Measurements from ENCODE around the gene PLCXD1.

DNA sequence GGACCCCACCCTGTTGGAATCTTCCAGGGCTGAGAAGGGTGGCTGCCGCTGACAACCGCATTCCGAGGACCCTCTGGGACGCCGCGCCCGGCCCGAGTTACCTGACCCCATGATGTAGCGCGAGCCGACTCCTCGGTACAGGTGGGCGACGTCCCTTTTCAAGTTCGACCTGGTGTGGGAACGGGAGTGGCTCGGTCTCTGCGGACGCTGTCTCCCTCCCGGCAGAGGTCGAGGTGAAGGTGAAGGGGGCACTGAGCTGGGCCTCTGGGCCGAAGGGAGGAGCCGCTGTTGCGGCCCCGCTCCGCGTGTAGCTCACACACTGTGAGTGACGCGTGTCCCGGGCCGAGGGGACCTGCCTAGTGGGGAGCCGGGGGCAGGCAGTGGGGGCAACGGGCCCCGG lies 32.9 kb downstream of the PLCXD1 start:
- TF ChIP-seq, protein P1, sequence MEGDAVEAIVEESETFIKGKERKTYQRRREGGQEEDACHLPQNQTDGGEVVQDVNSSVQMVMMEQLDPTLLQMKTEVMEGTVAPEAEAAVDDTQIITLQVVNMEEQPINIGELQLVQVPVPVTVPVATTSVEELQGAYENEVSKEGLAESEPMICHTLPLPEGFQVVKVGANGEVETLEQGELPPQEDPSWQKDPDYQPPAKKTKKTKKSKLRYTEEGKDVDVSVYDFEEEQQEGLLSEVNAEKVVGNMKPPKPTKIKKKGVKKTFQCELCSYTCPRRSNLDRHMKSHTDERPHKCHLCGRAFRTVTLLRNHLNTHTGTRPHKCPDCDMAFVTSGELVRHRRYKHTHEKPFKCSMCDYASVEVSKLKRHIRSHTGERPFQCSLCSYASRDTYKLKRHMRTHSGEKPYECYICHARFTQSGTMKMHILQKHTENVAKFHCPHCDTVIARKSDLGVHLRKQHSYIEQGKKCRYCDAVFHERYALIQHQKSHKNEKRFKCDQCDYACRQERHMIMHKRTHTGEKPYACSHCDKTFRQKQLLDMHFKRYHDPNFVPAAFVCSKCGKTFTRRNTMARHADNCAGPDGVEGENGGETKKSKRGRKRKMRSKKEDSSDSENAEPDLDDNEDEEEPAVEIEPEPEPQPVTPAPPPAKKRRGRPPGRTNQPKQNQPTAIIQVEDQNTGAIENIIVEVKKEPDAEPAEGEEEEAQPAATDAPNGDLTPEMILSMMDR (IDR thresholded peaks at IDR 0.05; ENCODE audit: low read length): no peak
- TF ChIP-seq EZH2 (IDR thresholded peaks at IDR 0.05; ENCODE audit: borderline replicate concordance, low read length): no peak
